SU-DHL-6 (cell line): ENCODE measurements around the gene SPAG7.
"Not testable (repeated sequence)": the region's sequence is repeated elsewhere in the genome, so short reads cannot be mapped to it uniquely, and the experiment has no call there.

Experiments
- H2AFZ ChIP-seq: fragments of 200-600 bp; sonication (generic); 2 replicates; pipeline ENCODE4 v1.6.1; 2014; ENCODE audit warnings: low read depth, mild to moderate bottlenecking, moderate library complexity, mixed read lengths, antibody characterized with exemption, low read length; ENCODE audit not compliant: severe bottlenecking
- H3F3A ChIP-seq: fragments of 200-600 bp; shearing (Covaris generic); 2 replicates; pipeline ENCODE4 v1.6.0; 2016; ENCODE audit warnings: antibody characterized with exemption, mild to moderate bottlenecking; ENCODE audit not compliant: insufficient read depth
- H3K27ac ChIP-seq: fragments of 200-600 bp; sonication (generic); 2 replicates; pipeline ENCODE4 v1.5.1; 2016; ENCODE audit warnings: low read depth, mild to moderate bottlenecking, low read length, moderate library complexity, mixed read lengths
- H3K27me3 ChIP-seq: fragments of 200-600 bp; sonication (generic), shearing (Covaris generic); 2 replicates; pipeline ENCODE4 v1.6.0; 2014; ENCODE audit warnings: mild to moderate bottlenecking, low read length
- H3K36me3 ChIP-seq: fragments of 200-600 bp; sonication (generic); 2 replicates; pipeline ENCODE4 v1.6.1; 2014; ENCODE audit warnings: mild to moderate bottlenecking, low read length, mixed read lengths
- H3K4me2 ChIP-seq: fragments of 300-600, 200-600 bp; shearing (Covaris generic), sonication (generic); 2 replicates; pipeline ENCODE4 v1.6.0; 2014; ENCODE audit warnings: low read length, low read depth, mild to moderate bottlenecking; ENCODE audit not compliant: poor library complexity, severe bottlenecking
- H3K4me3 ChIP-seq: fragments of 200-600 bp; sonication (generic); 2 replicates; pipeline ENCODE4 v1.5.1; 2014; ENCODE audit warnings: antibody characterized with exemption, low read length, mild to moderate bottlenecking, mixed read lengths; ENCODE audit not compliant: insufficient read depth, poor library complexity, severe bottlenecking
- H3K79me2 ChIP-seq: fragments of 200-600 bp; sonication (generic); 2 replicates; pipeline ENCODE4 v1.6.1; 2014; ENCODE audit warnings: mild to moderate bottlenecking, low read length, moderate library complexity; ENCODE audit not compliant: insufficient read depth
- H3K9ac ChIP-seq: fragments of 200-600 bp; sonication (generic); 2 replicates; pipeline ENCODE4 v1.7.0; 2014; ENCODE audit warnings: mild to moderate bottlenecking, low read length
- H3K9me2 ChIP-seq: fragments of 200-600 bp; sonication (generic); replicated peaks from 2 replicates; pipeline ENCODE4 v1.6.1; 2014; ENCODE audit warnings: low read length; ENCODE audit not compliant: insufficient read depth
- H3K9me3 ChIP-seq: fragments of 200-600 bp; sonication (generic); 2 replicates; pipeline ENCODE4 v1.6.1; 2014; ENCODE audit warnings: low read length, mixed read lengths; ENCODE audit not compliant: insufficient read depth
- H4K20me1 ChIP-seq: fragments of 200-600 bp; sonication (generic); 2 replicates; pipeline ENCODE4 v1.6.1; 2014; ENCODE audit warnings: low read depth, mild to moderate bottlenecking, antibody characterized with exemption, low read length, moderate library complexity, mixed read lengths
- CTCF ChIP-seq: fragments of 200-600 bp; sonication (generic); IDR thresholded peaks from one replicate; pipeline ENCODE4 v1.5.1; 2017; ENCODE audit warnings: antibody characterized with exemption, mild to moderate bottlenecking, low read length, moderate library complexity; ENCODE audit not compliant: insufficient read depth, poor library complexity, severe bottlenecking
- EZH2phosphoT487 ChIP-seq: fragments of 200-600 bp; sonication (generic), shearing (Covaris generic); conservative IDR thresholded peaks from 2 replicates; pipeline ENCODE4 v1.6.1; 2018; ENCODE audit warnings: mild to moderate bottlenecking, antibody characterized with exemption, low read length, moderate library complexity, mixed read lengths

SPAG7 gene

GRCh38 chr17:4931963-4932362 lies 35.7 kb downstream of the SPAG7 start, which contains the start of gene GP1BA:
GP1BA (plus strand) TSS chr17:4932277; CDS start chr17:4932605, 328 bp downstream.
- H3K9ac ChIP-seq, result no peak within 1 kb of the TSS

GRCh38 chr17:4928881-4929280 lies 38.7 kb downstream of the SPAG7 start:
- 0 out of 2 replicates have a peak, but pooled peaks cover 3% of the 10 kb centered on the region for H3F3A ChIP-seq
- no peak overlapping the region for H3K27ac ChIP-seq
- H3K4me2 ChIP-seq, result no peak overlapping the region
- no peak overlapping the region for H2AFZ ChIP-seq
- no peaks in the 10 kb centered on the region for H4K20me1 ChIP-seq
- H3K4me3 ChIP-seq, result no peak overlapping the region
- H3K9me2 ChIP-seq, result no peaks in the 10 kb centered on the region
- no peaks in the 10 kb centered on the region for H3K79me2 ChIP-seq
- TF ChIP-seq EZH2phosphoT487 (no peak), CTCF (no peak)
- H3K27me3 ChIP-seq, result no peaks in the 10 kb centered on the region
- no peaks in the 10 kb centered on the region for H3K36me3 ChIP-seq
- no peaks in the 10 kb centered on the region for H3K9me3 ChIP-seq
- H3K9ac ChIP-seq, result no peak overlapping the region

More at GRCh38 chr17:4931963-4932362, 35.7 kb downstream of the SPAG7 start, which contains the start of gene GP1BA:
- no peaks in the 10 kb centered on the region for H4K20me1 ChIP-seq
- H3K79me2 ChIP-seq, result no peaks in the 10 kb centered on the region
- H3K4me2 ChIP-seq, result no peak within 1 kb of the TSS
- no peak within 1 kb of the TSS for H2AFZ ChIP-seq
- TF ChIP-seq CTCF (no peak), EZH2phosphoT487 (no peak)
- no peak within 1 kb of the TSS for H3K4me3 ChIP-seq
- 0 out of 2 replicates have a peak, but pooled peaks cover 3% of the 10 kb centered on the region for H3F3A ChIP-seq
- H3K36me3 ChIP-seq, result no peaks in the 10 kb centered on the region
- no peaks in the 10 kb centered on the region for H3K9me3 ChIP-seq
- no peaks in the 10 kb centered on the region for H3K27me3 ChIP-seq
- H3K27ac ChIP-seq, result no peak within 1 kb of the TSS
- H3K9me2 ChIP-seq, result no peaks in the 10 kb centered on the region

- H3K27ac ChIP-seq, H3K36me3 ChIP-seq, H3K4me2 ChIP-seq, H3K4me3 ChIP-seq, H3F3A ChIP-seq, H3K27me3 ChIP-seq, H2AFZ ChIP-seq, H3K79me2 ChIP-seq, H4K20me1 ChIP-seq, H3K9me2 ChIP-seq, H3K9me3 ChIP-seq, H3K9ac ChIP-seq: not testable (repeated sequence)
Measured at GRCh38 chr17:4926577-4927335, 40.9 kb downstream of the SPAG7 start.

GRCh38 chr17:4921320-4921719 lies 46.3 kb downstream of the SPAG7 start:
- H4K20me1 ChIP-seq, result no peaks in the 10 kb centered on the region
- no peak overlapping the region for H2AFZ ChIP-seq

More at GRCh38 chr17:4921320-4921719, 46.3 kb downstream of the SPAG7 start:
- H3K9me2 ChIP-seq, result no peaks in the 10 kb centered on the region
- H3K27ac ChIP-seq, result no peak overlapping the region
- H3K27me3 ChIP-seq, result no peaks in the 10 kb centered on the region
- no peak overlapping the region for H3K4me3 ChIP-seq
- TF ChIP-seq CTCF (no peak), EZH2phosphoT487 (no peak)
- no peak overlapping the region for H3K9ac ChIP-seq
- H3K4me2 ChIP-seq, result no peak overlapping the region
- H3K36me3 ChIP-seq, result no peaks in the 10 kb centered on the region
- H3F3A ChIP-seq, result no peaks in the 10 kb centered on the region
- no peaks in the 10 kb centered on the region for H3K9me3 ChIP-seq
- H3K79me2 ChIP-seq, result no peaks in the 10 kb centered on the region
